Vagina (tissue), 2 donors: Measurements from ENCODE around the gene NR1H3. TPM values are rescaled to one million over a fixed set of nuclear protein-coding genes. Genes with fewer than 3 reads are reported as not detected.
A peak's percentile ranks its signal among the peaks of the same experiment; 100 is the strongest.

ENCODE experiments used
- DNase-seq, 2 donors: peaks; one replicate each; pipeline ENCODE4 v3.0.0-alpha.2; 2017; ENCODE audit errors: extremely low spot score in 2 of 2
- H3K27ac ChIP-seq: fragments of 200-600 bp; sonication (generic); one replicate; pipeline ENCODE4 v1.5.1; 2019
- H3K27me3 ChIP-seq: fragments of 200-600 bp; sonication (generic); one replicate; pipeline ENCODE4 v1.5.1; 2019
- H3K36me3 ChIP-seq, 2 donors: fragments of 200-600 bp; sonication (generic); one replicate each; pipeline ENCODE4 v1.5.1; 2017 to 2019
- H3K4me1 ChIP-seq: fragments of 200-600 bp; sonication (generic); one replicate; pipeline ENCODE4 v1.5.1; 2019
- H3K4me3 ChIP-seq, 2 donors: fragments of 200-600 bp; sonication (generic); 1 replicate in 1 of 2; 2 replicates in 1 of 2; pipeline ENCODE4 v1.5.1; 2016 to 2019
- H3K9me3 ChIP-seq: fragments of 200-600 bp; sonication (generic); one replicate; pipeline ENCODE4 v1.5.1; 2019
- CTCF ChIP-seq, 3 experiments: fragments of 450-650 bp in 2 of 3; fragments of 200-600 bp in 1 of 3; sonication (generic) in 1 of 3; IDR thresholded peaks; one replicate each; pipeline ENCODE4 v1.5.1; 2017 to 2019; ENCODE audit warnings: antibody characterized with exemption in 3 of 3, mild to moderate bottlenecking in 2 of 3, moderate library complexity in 2 of 3
- POLR2A ChIP-seq, 2 donors: fragments of 450-650 bp; IDR thresholded peaks; one replicate each; pipeline ENCODE4 v1.6.1; 2017; ENCODE audit warnings: antibody characterized with exemption in 2 of 2, mild to moderate bottlenecking in 2 of 2, moderate library complexity in 2 of 2
- POLR2AphosphoS5 ChIP-seq, 2 donors: sonication (generic); formaldehyde crosslinking; IDR thresholded peaks; one replicate each; pipeline ENCODE4 v1.9.0; 2017; ENCODE audit warnings: antibody characterized with exemption in 2 of 2, mild to moderate bottlenecking in 2 of 2, low read depth in 1 of 2; ENCODE audit not compliant: insufficient read depth in 1 of 2
- intact Hi-C: fragments of 100-400 bp; cut with DNase I; formaldehyde crosslinking; loops from one replicate; pipeline ENCODE4 v1.15.1; 2023
- total RNA-seq: library from RNA; depleted of rRNA; stranded (reverse); fragments of >200 nt; gene quantifications from one replicate; pipeline ENCODE4 v1.2.3, GENCODE V29; 2016

Gene NR1H3
- total RNA-seq, 1 donor from 2014 or later: 60.9 TPM

GRCh38 chr11:47248304-47248663, 9.5 kb upstream of the NR1H3 start:
- H3K36me3 ChIP-seq: peaks cover 0 to 24% of the 10 kb centered on the region in 2 donors
- peak overlapping the region; percentile 83 for H3K27ac ChIP-seq
- H3K27me3 ChIP-seq: no peaks in the 10 kb centered on the region
- no peaks in the 10 kb centered on the region for H3K9me3 ChIP-seq
- intact Hi-C loops: no loop called here
- H3K4me3 ChIP-seq: peak overlapping the region; percentile 66 to 69
- peaks cover 28% of the 10 kb centered on the region for H3K4me1 ChIP-seq
- no peak for DNase-seq
- TF ChIP-seq CTCF (IDR thresholded peaks at IDR 0.05) (no peak), POLR2AphosphoS5 (IDR thresholded peaks at IDR 0.05; ENCODE audit: insufficient read depth in 1 of 2, low read depth in 1 of 2) (no peak), POLR2A (IDR thresholded peaks at IDR 0.05) (no peak)

GRCh38 chr11:47248664-47249377, 9.0 kb upstream of the NR1H3 start, which contains the start of gene ACP2:
Gene ACP2 (minus strand): TSS chr11:47248814. CDS start chr11:47248789, 25 bp downstream.
- H3K27me3 ChIP-seq: no peaks in the 10 kb centered on the region
- DNase-seq: no peak
- intact Hi-C loops: no loop called here

GRCh38 chr11:47249378-47249715, 8.4 kb upstream of the NR1H3 start:
- Histone ChIP-seq H3K4me3 (peak overlapping the region; percentile 66 to 69), H3K4me1 (peaks cover 38% of the 10 kb centered on the region), H3K27me3 (no peaks in the 10 kb centered on the region), H3K36me3 (peaks cover 0 to 19% of the 10 kb centered on the region in 2 donors), H3K27ac (peak overlapping the region; percentile 83), H3K9me3 (no peaks in the 10 kb centered on the region)
- no peak for TF ChIP-seq POLR2A (IDR thresholded peaks at IDR 0.05)
- no peak for TF ChIP-seq POLR2AphosphoS5 (IDR thresholded peaks at IDR 0.05; ENCODE audit: insufficient read depth in 1 of 2, low read depth in 1 of 2)
- intact Hi-C loops: no loop called here
- no peak for DNase-seq

More at GRCh38 chr11:47248664-47249377, 9.0 kb upstream of the NR1H3 start, which contains the start of gene ACP2:
- Histone ChIP-seq H3K9me3 (no peaks in the 10 kb centered on the region), H3K27ac (peak within 1 kb of the TSS; percentile 83), H3K4me1 (peaks cover 33% of the 10 kb centered on the region), H3K36me3 (peaks cover 0 to 22% of the 10 kb centered on the region in 2 donors), H3K4me3 (peak within 1 kb of the TSS; percentile 66 to 69)
- no peak for TF ChIP-seq CTCF (IDR thresholded peaks at IDR 0.05)
- TF ChIP-seq POLR2AphosphoS5 (IDR thresholded peaks at IDR 0.05; ENCODE audit: insufficient read depth in 1 of 2, low read depth in 1 of 2): peak; percentile 89 to 92
- TF ChIP-seq POLR2A (IDR thresholded peaks at IDR 0.05): peak in 1 of 2 donors; percentile 33

- TF ChIP-seq CTCF (IDR thresholded peaks at IDR 0.05) (no peak), POLR2AphosphoS5 (IDR thresholded peaks at IDR 0.05; ENCODE audit: insufficient read depth in 1 of 2, low read depth in 1 of 2) (no peak), POLR2A (IDR thresholded peaks at IDR 0.05) (no peak)
- no peaks in the 10 kb centered on the region for H3K9me3 ChIP-seq
- peaks cover 55% of the 10 kb centered on the region for H3K4me1 ChIP-seq
- no peaks in the 10 kb centered on the region for H3K27me3 ChIP-seq
- intact Hi-C loops: no loop called here
- DNase-seq: no peak
- no peak overlapping the region for H3K27ac ChIP-seq
- no peak overlapping the region for H3K4me3 ChIP-seq
- H3K36me3 ChIP-seq: no peaks in the 10 kb centered on the region
These were observed 6.0 kb upstream of the NR1H3 start for GRCh38 chr11:47251751-47252150.

GRCh38 chr11:47253660-47254059, 4.1 kb upstream of the NR1H3 start:
- Histone ChIP-seq H3K9me3 (no peaks in the 10 kb centered on the region), H3K4me3 (no peak overlapping the region), H3K27ac (peak overlapping the region; percentile 85), H3K27me3 (no peaks in the 10 kb centered on the region), H3K36me3 (no peaks in the 10 kb centered on the region), H3K4me1 (peaks cover 58% of the 10 kb centered on the region)
- intact Hi-C loops: no loop called here
- DNase-seq: no peak
- no peak for TF ChIP-seq POLR2A (IDR thresholded peaks at IDR 0.05)
- no peak for TF ChIP-seq CTCF (IDR thresholded peaks at IDR 0.05)
- no peak for TF ChIP-seq POLR2AphosphoS5 (IDR thresholded peaks at IDR 0.05; ENCODE audit: insufficient read depth in 1 of 2, low read depth in 1 of 2)
